ENCODE data around the gene SAMD4A.

SAMD4A gene

DNA sequence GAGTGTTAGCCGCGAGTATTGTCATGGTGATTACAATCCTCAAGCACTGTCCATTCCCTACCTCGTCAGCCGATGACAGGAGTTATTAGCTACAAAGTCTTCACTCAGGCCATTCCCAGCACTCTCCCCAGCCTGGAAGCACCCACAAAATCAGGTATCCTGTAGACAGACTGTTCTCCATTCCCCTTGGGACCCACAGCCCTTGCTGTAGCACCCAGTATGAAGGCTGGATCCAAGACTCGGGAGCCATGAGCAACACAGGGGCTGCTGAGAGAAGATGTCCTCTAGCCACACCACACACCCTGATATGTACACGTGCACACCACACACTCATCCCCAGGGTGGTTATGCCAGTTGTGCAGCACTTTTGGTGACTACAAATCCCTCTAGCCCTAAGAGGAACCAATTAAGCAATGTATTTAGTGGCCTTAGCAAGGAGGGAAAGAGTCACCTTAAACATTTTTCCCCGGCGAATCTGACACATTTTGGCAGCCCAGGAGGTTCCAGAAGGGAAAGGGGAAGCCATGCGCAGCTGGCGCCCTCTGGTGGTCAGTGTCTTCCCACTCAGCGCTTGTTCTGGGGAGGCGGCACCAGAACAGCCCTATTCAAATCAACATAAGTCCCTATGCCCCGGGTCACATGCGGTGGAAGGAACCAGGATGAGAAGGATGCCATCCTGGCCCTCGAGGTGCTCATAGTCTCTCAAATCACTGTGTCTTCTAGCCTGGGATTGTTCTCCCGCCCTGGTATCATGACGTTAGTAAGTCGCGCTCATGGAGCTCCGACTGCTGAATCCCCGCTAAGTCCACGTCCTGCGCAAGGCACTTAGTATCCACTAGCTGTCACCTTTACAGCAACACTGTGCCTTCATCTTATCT, 238.8 kb downstream of the SAMD4A start:
- peak; percentile 42 for DNase-seq (ENCODE audit: low read depth)

- DNase-seq (ENCODE audit: low read depth) = no peak
These were observed 239.7 kb downstream of the SAMD4A start for GRCh38 chr14:54806616-54807015.

DNA sequence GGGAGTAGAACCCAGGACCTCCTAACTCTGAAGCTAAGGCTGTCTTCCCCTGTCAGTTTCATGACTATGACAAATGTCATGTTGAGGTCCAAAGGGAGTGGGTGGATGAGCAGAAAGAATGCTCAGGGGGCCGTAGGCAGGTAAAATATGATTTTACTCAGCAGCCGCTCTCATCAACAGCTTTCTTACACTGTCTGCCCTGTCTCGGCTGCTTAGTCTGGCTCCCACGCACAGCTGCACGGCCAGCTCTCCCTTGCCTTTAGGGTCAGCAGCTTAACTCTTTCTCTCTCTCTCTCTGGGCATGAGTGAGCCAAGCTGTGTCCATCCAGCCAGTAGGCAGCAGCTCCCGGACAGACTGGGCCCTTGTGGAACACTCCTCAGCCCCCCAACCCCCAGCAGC, 240.5 kb downstream of the SAMD4A start:
- no peak for DNase-seq (ENCODE audit: low read depth)

GRCh38 chr14:54807881-54808280, 241.0 kb downstream of the SAMD4A start:
- DNase-seq (ENCODE audit: low read depth) = no peak

DNA sequence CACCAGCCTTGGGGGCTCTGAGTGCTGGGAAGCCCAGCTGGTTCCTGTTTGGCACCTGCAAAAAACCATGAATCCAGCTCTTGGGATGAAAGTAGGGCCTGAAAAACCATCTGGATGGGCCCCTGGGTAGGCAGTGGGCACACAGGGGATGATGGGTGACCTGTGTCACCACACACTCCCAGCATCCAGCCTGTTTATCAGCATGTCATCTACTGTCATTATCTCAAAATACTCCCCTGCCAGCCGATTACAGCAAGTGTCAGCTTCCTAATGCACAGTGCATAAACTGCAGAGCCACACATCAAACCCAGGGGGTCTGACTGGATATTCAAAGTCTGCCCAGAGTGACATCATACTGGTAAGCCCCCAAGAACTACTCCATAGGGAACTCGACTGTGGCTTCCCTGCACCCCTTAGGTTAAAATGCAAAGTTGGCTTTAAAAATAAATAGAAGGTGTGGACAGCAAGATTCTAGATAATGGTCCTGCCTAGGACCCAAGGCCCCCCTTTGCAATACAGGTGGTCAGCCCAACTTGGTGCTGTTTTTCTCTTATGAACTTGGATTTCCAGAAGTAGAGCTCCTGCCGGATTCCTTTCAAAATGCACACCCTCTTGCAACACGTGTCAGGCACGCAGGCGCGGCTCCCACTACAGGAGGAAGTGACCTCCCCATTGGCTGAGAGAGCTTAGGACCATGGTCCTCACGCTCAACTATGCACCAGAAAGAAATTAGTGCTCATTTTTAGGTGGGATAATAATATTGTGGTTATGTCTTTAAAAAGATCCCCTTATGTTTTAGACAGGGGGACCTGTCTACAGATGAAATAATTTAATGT, 241.6 kb downstream of the SAMD4A start:
- DNase-seq (ENCODE audit: low read depth) = no peak

- no peak for DNase-seq (ENCODE audit: low read depth)
These were observed 242.8 kb downstream of the SAMD4A start for GRCh38 chr14:54809767-54810166.

GRCh38 chr14:54812617-54813016, 245.7 kb downstream of the SAMD4A start:
- no peak for DNase-seq (ENCODE audit: low read depth)

DNA sequence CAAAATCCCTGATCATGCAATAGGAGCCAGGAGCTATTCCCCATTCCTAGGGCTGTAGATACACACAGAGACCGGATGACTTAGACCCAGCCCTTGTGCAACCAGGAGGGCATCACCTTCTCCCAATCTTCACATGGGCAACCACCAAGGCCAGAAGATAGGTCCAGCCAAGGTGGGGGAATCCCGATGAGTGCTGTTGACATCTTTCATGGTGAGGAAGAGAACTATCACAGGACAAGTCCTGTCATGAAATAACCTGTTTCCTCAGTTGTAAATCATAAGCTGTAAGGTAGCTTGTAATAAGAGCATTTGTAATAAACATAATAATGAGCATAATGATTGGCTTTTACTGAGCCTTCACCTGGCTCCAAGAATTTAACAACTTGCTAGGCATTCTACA, 246.2 kb downstream of the SAMD4A start:
- DNase-seq (ENCODE audit: low read depth) = no peak

GRCh38 chr14:54814076-54814475, 247.1 kb downstream of the SAMD4A start:
- DNase-seq (ENCODE audit: low read depth) = no peak

DNA sequence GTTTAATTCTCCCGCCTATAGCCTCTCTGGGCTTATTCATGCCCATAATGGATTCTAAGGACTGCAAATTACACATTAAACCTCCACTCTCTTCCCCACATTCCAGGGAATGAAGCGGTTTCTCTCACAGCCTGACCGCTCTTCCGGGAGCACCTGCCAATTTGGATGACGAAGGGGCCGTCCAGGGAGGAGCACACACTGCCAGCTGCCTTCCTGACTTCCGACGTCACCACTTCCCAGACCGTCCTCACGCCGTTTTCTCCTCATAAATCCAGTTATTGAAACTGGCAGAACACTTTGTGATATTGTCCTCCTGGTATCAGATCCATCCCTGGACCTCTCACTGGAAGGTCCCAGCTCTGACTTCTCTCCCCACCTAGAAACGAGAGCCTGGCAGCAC, 248.1 kb downstream of the SAMD4A start:
- DNase-seq (ENCODE audit: low read depth) = no peak

DNA sequence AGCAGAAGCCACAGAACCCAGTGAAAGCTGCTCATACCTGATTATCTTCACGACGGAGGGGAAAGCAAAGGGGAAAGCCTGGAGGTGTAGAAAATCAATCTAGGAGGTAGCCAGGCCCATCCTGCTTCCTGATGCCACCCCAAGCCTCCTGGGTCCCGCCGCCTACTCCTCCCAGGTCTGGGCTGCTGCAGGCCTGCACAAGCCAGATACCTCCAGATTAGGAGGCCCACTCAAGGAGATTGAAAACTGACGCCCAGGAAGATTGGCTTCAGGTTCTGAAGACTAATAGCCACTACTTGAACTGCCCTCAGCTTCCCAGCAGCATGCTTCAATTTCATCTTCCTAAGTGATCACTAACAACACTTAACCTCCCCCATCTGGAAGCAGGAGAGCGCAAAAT, 248.6 kb downstream of the SAMD4A start:
- DNase-seq (ENCODE audit: low read depth) = no peak

DNA sequence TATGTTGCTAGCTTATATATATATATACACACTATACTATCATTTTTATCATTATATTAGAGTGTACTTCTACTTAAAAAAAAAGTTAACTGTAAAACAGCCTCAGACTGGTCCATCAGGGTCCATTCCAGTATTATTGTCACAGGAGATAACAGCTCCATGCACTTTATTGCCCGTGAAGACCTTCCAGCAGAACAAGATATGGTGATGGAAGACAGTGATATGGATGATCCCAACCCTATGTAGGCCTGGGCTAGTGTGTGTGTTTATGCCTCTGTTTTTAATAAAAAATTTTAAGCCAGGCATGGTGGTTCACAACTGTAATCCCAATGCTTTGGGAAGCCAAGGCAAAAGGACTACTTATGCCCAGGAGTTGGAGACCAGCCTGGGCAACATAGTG, 249.5 kb downstream of the SAMD4A start:
- no peak for DNase-seq (ENCODE audit: low read depth)

GRCh38 chr14:54817506-54817905, 250.6 kb downstream of the SAMD4A start:
- DNase-seq (ENCODE audit: low read depth) = no peak

- no peak for DNase-seq (ENCODE audit: low read depth)
These were observed 251.5 kb downstream of the SAMD4A start for GRCh38 chr14:54818201-54819133.

- DNase-seq (ENCODE audit: low read depth) = no peak
These were observed 255.8 kb downstream of the SAMD4A start for GRCh38 chr14:54822685-54823084.

GRCh38 chr14:54823757-54824549, 257.0 kb downstream of the SAMD4A start:
- no peak for DNase-seq (ENCODE audit: low read depth)

DNA sequence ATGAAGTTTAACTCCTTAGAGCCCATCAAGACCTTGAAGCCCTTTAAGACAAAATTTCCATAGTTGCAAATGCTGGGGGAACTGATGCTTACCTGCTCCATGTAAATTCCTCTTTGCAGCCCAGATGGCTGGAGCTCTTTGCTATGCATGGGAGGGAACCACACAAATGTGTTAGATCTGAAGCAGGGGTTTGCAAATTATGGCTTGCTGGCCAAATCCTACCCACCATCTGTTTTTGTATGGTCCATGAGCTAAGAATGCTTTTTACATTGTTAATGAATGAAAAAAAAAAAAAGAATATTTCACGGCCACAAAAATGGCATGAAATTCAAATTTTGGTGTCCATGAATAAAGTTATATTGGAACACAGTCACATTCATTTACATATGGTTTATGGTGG, 261.1 kb downstream of the SAMD4A start:
- DNase-seq (ENCODE audit: low read depth) = no peak

DNA sequence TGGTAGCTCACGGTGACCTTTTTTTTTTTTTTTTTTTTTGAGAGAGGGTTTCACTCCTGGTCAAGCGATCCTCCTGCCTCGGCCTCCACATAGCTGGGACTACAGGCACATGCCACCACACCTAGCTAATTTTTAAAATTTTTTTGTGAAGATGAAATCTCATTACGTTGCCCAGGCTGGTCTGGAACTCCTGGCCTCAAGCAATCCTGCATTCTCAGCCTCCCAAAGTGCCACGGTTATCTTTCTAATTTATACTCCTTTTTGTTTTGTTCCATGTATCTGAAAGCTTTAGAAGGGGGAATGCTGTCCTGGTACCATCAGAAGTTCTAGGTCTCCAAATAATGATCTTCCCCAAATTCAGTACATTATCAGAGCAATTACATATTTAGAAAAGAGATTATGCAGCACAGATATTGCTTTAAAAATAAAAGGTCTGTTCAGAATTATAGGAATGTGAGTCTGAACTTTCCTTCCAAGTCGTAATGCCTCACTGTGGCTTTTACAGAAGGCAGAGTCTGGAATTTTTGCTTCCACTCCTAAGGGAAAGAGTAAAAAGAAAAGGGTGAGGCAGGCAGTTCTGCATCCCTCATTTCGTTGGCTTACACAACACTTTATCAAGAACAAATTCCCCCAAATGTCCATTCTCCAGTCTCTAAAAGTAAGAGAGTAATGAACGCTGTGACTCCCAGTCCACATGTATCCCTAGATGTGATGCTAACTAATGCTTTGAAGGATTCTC, 262.7 kb downstream of the SAMD4A start:
- DNase-seq (ENCODE audit: low read depth) = no peak

DNA sequence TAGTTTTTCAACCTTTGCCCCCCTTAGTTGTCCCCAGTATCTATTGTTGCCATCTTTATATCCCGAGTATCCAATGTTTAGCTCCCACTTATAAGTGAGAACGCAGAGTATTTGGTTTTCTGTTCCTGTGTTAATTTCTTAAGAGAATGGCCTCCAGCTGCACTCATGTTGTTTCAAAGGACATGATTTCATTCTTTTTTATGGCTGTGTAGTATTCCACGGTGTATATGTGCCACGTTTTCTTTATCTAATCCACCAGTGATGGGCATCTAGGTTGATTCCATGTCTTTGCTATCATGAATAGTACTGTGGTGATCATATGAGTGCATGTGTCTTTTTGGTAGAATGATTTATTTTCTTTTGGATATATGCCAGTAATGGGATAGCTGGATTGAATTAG, 263.7 kb downstream of the SAMD4A start:
- no peak for DNase-seq (ENCODE audit: low read depth)

DNA sequence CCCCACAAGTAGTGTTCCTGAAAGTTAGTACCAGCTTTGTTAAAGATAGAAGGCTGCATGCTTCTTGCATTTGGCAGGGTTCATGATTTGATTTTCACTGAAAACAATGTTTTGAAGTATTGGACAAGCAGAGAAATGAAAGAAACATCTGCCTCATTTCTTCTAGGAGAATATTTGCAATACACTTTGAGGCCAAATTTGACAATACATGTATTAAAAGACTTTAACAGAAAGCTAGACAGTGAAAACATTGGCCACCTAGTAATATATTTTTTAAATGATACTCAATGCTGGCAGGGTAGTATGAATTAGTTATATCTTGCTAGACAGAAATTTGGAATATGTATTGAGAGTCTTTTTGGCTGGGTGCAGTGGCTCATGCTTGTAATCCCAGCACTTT, 267.2 kb downstream of the SAMD4A start:
- DNase-seq (ENCODE audit: low read depth) = no peak

- DNase-seq (ENCODE audit: low read depth) = no peak
These were observed 267.8 kb downstream of the SAMD4A start for GRCh38 chr14:54834727-54835126.
